ENCODE data around the gene APOL3.
"Not testable (repeated sequence)": the region's sequence is repeated elsewhere in the genome, so short reads cannot be mapped to it uniquely, and the experiment has no call there.

The APOL3 gene

GRCh38 chr22:36131907-36132306, 28.6 kb downstream of the APOL3 start:
- DNase-seq, result no peak

GRCh38 chr22:36129486-36130388, 30.8 kb downstream of the APOL3 start:
- DNase-seq, result no peak

- DNase-seq, result no peak
Observed at GRCh38 chr22:36129071-36129470, 31.5 kb downstream of the APOL3 start.

GRCh38 chr22:36125994-36126531, 34.5 kb downstream of the APOL3 start:
- DNase-seq, result no peak

DNA sequence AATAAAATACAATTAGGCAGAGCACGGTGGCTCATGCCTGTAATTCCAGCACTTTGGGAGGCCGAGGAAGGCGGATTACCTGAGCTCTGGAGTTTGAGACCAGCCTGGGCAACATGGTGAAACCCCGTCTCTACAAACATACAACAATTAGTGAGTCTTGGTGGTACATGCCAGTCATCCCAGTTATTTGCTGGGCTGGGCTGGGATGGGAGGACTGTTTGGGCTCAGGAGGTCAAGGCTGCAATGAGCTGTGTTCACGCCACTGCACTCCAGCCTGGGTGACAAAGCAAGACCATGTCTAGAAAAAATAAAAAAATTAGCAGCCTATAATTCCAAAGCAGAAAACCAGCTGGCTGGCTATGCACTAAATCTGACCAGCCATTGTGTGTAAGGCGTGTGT, 35.1 kb downstream of the APOL3 start:
- no peak for DNase-seq

DNA sequence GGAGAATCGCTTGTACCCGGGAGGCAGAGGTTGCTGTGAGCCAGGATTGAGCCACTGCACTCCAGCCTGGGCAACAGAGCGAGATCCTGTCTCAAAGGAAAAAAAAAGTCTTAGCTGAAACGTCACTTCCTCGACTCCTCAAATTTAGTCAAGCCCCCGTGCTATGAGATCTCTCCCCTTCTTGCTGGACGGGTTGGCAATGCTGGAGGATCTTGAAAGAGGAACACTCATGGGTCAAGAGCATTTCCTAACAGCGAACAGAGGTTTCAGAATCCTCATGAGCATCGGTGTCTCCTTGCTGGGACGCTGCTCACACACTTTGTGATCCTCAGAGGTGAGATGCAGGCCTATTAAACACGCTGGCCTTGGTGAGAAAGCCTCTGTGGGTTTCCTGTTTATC, 35.9 kb downstream of the APOL3 start:
- DNase-seq, result no peak

GRCh38 chr22:36123673-36124630, 36.6 kb downstream of the APOL3 start:
- DNase-seq, result peak; percentile 91

GRCh38 chr22:36120621-36121351, 39.8 kb downstream of the APOL3 start:
- not testable (repeated sequence) for DNase-seq

- DNase-seq, result no peak
Observed at GRCh38 chr22:36117053-36117554, 43.5 kb downstream of the APOL3 start.

GRCh38 chr22:36116127-36116526, 44.4 kb downstream of the APOL3 start:
- DNase-seq, result no peak

DNA sequence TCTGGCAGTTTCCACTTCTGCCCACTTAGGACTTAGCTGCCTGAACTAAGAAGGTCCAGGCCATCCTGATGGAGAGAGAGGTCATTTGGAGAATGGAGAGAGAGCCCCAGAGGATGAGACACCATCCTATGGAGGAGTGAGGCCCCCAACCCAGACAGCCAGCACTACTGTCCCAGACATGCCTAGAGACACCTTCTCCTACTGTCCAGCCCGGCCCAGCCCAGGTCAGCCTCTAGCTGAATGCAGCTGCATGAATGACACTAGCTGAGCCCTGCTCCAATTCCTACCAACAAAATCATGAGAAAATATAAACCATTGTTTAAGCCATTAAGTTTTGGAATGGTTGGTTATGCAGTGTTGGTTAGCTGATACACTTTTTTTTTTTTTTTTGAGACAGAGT, 47.4 kb downstream of the APOL3 start:
- no peak for DNase-seq

DNA sequence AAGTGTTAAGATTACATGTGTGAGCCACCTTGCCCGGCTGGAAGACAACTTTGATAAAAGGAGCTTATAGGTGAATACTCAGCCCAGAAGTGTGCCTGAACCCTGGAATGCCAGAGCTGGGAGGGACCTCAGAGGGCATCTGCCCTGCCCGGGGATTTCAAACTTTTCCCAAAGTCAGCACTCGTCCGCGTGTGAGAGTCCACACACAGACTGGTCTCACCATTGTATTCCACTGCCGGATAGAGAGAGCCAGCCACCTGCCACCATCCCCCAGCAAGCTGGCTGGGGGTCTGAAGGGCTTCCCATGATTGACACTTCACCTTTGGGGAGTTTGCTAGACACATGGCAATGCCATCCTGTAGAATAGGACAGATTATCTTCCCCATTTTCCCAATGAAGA, 49.2 kb downstream of the APOL3 start:
- no peak for DNase-seq

DNA sequence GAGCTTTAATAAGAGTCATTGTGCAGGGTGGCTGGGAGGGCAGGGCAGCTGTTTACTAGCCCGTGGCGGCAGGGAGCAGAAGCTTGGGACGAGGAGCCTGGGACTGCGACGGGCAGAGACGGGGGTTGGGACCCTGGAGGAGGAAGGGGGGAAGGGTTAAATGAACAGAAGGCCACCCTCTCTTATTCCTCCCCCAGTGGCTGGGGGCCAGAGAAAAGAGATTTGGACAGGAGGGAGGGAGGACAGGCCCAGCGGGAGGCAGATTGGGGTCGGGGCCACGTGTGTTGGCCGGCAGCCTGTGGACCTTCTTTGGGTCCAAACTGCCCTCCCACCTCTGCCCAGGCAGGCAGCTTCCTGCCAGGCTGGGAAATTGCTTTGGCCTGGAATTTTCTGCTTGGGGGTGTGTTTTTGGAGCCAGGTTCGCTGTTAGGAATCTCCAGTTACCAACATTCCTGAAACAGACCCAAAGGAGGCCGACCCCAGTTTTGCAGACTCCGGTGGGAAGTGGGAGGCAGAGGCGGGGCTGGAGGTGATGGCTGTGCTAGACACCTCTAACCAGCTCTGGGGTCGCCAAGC, 50.2 kb downstream of the APOL3 start:
- no peak for DNase-seq

DNA sequence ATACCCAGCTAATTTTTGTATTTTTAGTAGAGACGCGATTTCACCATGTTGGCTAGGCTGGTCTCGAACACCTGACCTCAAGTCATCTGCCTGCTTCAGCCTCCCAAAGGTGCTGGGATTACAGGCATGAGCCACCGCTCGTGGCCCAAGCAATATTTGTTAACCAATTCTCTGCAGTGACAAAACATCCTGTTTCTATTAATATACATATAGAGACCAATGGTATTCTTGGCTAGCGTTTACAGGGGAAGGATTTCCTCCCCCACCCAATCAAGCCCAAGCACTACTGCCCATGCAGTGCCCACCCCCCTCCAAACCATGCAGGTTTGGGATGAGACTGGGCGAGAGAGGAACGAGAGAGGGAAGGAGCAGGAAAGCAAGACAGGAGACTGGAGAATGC, 53.1 kb downstream of the APOL3 start:
- DNase-seq, result no peak

DNA sequence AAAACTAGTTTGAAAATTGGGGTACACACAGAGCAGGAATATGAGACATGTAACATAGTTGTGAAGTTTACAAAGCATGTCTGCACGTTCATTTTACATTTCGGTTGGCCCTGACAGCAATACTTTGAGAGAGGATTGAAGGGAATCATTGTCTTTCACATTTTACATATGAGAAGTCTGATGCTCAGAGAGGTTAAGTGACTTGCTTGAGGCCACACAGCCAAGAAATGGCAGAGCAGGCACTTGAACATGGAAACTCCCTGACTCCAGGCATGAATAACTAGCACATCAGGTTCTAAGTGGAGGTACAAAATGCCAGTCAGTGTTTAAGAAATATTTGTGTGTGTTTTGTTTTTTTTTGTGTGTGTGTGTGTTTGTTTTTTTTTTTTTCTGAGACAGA, 53.6 kb downstream of the APOL3 start:
- DNase-seq, result no peak

DNA sequence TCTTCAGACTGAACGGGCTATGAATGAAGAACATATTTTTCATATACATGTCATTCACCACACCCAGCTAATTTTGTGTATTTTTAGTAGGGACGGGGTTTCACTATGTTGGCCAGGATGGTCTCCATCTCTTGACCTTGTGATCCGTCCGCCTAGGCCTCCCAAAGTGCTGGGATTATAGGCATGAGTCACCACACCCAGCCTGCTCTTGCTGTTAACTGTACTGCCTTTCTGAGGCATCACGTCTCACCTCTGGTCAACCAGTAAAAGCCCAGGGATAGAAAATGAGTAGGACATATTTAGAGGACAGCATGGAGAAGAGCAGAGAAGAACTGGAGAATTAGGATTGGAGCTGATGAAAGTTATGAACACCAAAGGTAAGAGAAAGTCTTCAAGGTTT, 55.6 kb downstream of the APOL3 start:
- DNase-seq, result no peak

DNA sequence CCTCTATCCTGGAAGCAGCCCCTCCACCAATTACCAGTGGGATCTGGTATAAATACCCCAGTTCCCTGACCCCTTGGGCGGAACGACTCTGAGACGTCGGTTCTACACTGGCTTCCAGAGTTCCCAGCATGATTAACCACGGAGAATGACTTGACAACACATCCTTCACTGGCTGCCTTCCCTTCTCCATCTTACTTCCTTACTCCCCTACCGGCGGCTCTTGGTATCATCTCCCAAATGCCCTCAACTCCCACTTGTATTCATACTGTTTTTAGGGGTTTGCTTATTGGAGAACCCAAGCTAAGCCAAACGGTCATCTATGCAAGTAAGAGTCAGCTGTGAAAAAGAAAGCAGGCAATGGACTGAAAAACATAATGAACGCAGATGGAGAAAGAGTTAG, 56.1 kb downstream of the APOL3 start:
- DNase-seq, result no peak

GRCh38 chr22:36103891-36104290, 56.7 kb downstream of the APOL3 start:
- DNase-seq, result no peak

GRCh38 chr22:36102995-36103394, 57.6 kb downstream of the APOL3 start:
- DNase-seq, result no peak

- no peak for DNase-seq
Observed at GRCh38 chr22:36101756-36102155, 58.8 kb downstream of the APOL3 start.

DNA sequence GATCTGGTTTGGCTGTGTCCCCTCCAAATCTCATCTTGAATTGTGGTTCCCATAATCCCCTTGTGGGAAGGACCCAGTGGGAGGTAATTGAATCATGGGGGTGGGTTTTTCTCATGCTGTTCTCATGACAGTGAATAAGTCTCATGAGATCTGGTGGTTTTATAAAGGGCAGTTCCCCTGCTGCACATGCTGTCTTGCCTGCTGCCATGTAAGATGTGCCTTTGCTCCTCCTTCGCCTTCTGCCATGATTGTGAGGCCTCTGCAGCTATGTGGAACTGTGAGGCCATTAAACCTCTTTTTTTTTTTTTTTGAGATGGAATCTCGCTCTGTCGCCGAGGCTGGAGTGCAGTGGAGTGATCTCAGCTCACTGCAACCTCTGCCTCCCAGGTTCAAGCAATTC, 59.6 kb downstream of the APOL3 start:
- not testable (repeated sequence) for DNase-seq

- no peak for DNase-seq
Observed at GRCh38 chr22:36100134-36100824, 60.3 kb downstream of the APOL3 start.

All from GDM1 (cell line).